ENCODE measurements around the gene PAOX.

PAOX gene

DNA sequence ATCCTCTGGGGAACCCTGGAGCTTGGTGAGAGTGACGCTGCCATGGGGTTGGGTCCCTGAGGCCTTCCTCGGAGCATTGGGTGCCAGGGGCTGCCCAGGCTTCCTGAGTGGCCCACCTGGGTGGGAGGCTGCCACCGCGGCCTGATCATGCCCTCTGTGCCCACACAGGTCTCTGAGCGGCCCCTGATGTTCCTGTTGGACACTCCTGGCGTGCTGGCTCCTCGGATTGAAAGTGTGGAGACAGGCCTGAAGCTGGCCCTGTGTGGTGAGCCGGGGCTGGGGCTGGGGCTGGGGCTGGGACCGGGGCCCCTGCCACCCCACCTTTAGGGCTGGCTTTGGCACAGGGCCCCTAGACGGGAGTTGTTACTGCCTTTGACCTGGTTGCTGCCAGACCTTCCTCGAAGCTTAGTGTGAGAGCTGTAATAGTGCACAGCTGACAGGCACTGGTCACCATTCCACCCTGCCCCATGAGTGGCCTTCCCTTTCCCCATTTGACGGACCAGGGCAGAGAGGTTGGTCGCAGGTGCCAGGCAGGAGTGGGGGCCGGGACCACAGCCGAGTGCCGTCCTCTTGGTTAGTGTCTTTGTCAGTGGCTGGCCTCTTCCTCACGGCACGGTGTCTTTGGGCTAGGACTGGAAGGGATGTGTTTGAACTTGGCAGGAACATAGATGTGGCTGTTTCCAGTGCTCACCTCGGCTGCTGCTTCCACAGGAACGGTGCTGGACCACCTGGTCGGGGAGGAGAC lies 23.1 kb downstream of the PAOX start:
- no peak for TF ChIP-seq ZNF280C (tag by site-specific recombination; IDR thresholded peaks at IDR 0.05)
- TF ChIP-seq ZNF239 (tag by site-specific recombination; IDR thresholded peaks at IDR 0.05) = no peak
- TF ChIP-seq KLF9 (tag by site-specific recombination; IDR thresholded peaks at IDR 0.05; ENCODE audit: low read depth) = no peak
- no peak for TF ChIP-seq KLF8 (tag by site-specific recombination; IDR thresholded peaks at IDR 0.05)
- TF ChIP-seq ZNF777 (tag by site-specific recombination; IDR thresholded peaks at IDR 0.05; ENCODE audit: borderline replicate concordance) = no peak
- TF ChIP-seq SETDB1 (IDR thresholded peaks at IDR 0.05; ENCODE audit: insufficient read length, low read length) = no peak
- no peak for TF ChIP-seq ZNF529 (tag by site-specific recombination; IDR thresholded peaks at IDR 0.05; ENCODE audit: insufficient replicate concordance)
- TF ChIP-seq ZNF133 (tag by site-specific recombination; IDR thresholded peaks at IDR 0.05) = no peak
- H3K9me3 ChIP-seq (ENCODE audit: control insufficient read depth, insufficient read depth, low read depth, low read length) = no peaks in the 10 kb centered on the region
- CTCF ChIA-PET = interaction anchor here (0.6 kb wide), 1 partner anchor 11 kb away, joined by 3 read pairs; no protein-coding TSS in a partner anchor
- POLR2A ChIA-PET = interaction anchor here (0.6 to 0.7 kb wide), 2 partner anchors 13 to 16 kb away, joined by 3 read pairs; no protein-coding TSS in a partner anchor
- H3K4me3 ChIP-seq (ENCODE audit: low read depth, low read length) = no peak overlapping the region
- H3K27ac ChIP-seq (ENCODE audit: extremely low read depth, low read depth, low read length) = no peak overlapping the region
- H3K36me3 ChIP-seq (ENCODE audit: control insufficient read depth in 2 of 2, insufficient read depth in 1 of 2, low read length in 2 of 2) = peaks cover 39 to 90% of the 10 kb centered on the region in 2 experiments
- no peaks in the 10 kb centered on the region for H3K4me1 ChIP-seq (ENCODE audit: control insufficient read depth, insufficient read depth, low read length)

DNA sequence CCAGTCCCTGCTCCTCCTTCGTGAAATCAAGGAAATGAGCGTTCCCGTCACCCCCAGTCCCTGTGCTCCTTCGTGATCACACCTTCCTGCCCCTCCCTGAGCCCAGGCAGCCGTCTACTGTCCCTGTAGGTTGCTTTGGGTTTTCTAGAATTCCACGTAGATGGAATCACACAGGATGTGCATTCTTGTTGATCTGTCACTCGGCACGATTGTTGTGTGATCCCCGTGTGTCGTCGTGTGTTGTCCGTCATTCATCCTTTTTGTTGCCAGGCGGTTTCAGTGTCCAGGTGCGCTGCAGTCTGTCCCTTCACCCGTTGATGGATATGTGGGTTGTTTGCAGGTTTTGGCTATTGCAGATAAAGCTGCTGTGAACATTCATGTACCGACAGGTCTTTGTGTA lies 24.3 kb downstream of the PAOX start:
- peaks cover 45 to 93% of the 10 kb centered on the region in 2 experiments for H3K36me3 ChIP-seq (ENCODE audit: control insufficient read depth in 2 of 2, insufficient read depth in 1 of 2, low read length in 2 of 2)
- H3K27ac ChIP-seq (ENCODE audit: extremely low read depth, low read depth, low read length) = no peak overlapping the region
- ChIA-PET POLR2A (no interaction called here), CTCF (no interaction called here)
- no peak overlapping the region for H3K4me3 ChIP-seq (ENCODE audit: low read depth, low read length)
- no peaks in the 10 kb centered on the region for H3K9me3 ChIP-seq (ENCODE audit: control insufficient read depth, insufficient read depth, low read depth, low read length)
- TF ChIP-seq KLF10 (tag by site-specific recombination; IDR thresholded peaks at IDR 0.05) (no peak), ZNF416 (tag by site-specific recombination; IDR thresholded peaks at IDR 0.05) (no peak), CTCF (tag by site-specific recombination; IDR thresholded peaks at IDR 0.05) (no peak), SCRT1 (tag by site-specific recombination; IDR thresholded peaks at IDR 0.05; ENCODE audit: borderline replicate concordance) (peak; percentile 15; the same call in 1 of the 2 replicates), SCRT2 (tag by site-specific recombination; IDR thresholded peaks at IDR 0.05) (peak; percentile 73), ZNF132 (tag by site-specific recombination; IDR thresholded peaks at IDR 0.05; ENCODE audit: borderline replicate concordance) (no peak), GLIS1 (tag by site-specific recombination; IDR thresholded peaks at IDR 0.05) (no peak), ZNF10 (tag by site-specific recombination; IDR thresholded peaks at IDR 0.05) (peak; percentile 73; the same call in 1 of the 2 replicates)
- TF ChIP-seq, protein P1, sequence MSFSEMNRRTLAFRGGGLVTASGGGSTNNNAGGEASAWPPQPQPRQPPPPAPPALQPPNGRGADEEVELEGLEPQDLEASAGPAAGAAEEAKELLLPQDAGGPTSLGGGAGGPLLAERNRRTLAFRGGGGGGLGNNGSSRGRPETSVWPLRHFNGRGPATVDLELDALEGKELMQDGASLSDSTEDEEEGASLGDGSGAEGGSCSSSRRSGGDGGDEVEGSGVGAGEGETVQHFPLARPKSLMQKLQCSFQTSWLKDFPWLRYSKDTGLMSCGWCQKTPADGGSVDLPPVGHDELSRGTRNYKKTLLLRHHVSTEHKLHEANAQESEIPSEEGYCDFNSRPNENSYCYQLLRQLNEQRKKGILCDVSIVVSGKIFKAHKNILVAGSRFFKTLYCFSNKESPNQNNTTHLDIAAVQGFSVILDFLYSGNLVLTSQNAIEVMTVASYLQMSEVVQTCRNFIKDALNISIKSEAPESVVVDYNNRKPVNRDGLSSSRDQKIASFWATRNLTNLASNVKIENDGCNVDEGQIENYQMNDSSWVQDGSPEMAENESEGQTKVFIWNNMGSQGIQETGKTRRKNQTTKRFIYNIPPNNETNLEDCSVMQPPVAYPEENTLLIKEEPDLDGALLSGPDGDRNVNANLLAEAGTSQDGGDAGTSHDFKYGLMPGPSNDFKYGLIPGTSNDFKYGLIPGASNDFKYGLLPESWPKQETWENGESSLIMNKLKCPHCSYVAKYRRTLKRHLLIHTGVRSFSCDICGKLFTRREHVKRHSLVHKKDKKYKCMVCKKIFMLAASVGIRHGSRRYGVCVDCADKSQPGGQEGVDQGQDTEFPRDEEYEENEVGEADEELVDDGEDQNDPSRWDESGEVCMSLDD (tag by site-specific recombination; IDR thresholded peaks at IDR 0.05) = no peak
- TF ChIP-seq, protein P2, sequence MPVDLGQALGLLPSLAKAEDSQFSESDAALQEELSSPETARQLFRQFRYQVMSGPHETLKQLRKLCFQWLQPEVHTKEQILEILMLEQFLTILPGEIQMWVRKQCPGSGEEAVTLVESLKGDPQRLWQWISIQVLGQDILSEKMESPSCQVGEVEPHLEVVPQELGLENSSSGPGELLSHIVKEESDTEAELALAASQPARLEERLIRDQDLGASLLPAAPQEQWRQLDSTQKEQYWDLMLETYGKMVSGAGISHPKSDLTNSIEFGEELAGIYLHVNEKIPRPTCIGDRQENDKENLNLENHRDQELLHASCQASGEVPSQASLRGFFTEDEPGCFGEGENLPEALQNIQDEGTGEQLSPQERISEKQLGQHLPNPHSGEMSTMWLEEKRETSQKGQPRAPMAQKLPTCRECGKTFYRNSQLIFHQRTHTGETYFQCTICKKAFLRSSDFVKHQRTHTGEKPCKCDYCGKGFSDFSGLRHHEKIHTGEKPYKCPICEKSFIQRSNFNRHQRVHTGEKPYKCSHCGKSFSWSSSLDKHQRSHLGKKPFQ (tag by site-specific recombination; IDR thresholded peaks at IDR 0.05) = no peak
- H3K4me1 ChIP-seq (ENCODE audit: control insufficient read depth, insufficient read depth, low read length) = no peaks in the 10 kb centered on the region

Measured in HEK293 (cell line).